Measurements from ENCODE around the gene MGLL. TPM values are rescaled to one million over a fixed set of nuclear protein-coding genes. Genes with fewer than 3 reads are reported as not detected.
"Not testable (repeated sequence)": the region's sequence is repeated elsewhere in the genome, so short reads cannot be mapped to it uniquely, and the experiment has no call there.

MGLL gene
- total RNA-seq, 1 donor from 2014 or later: 27.3 TPM

GRCh38 chr3:127684871-127685707, 137.2 kb downstream of the MGLL start:
- FAIRE-seq (no peak), DNase-seq (ENCODE audit: low read depth) (no peak)
- Histone ChIP-seq H3K9ac (ENCODE audit: low read length) (no peak overlapping the region), H3K4me3 (ENCODE audit: insufficient read depth, low read depth, low read length) (no peak overlapping the region), H3K27me3 (ENCODE audit: insufficient read depth, low read length) (no peaks in the 10 kb centered on the region), H2AFZ (ENCODE audit: low read depth, low read length) (no peak overlapping the region), H3K36me3 (ENCODE audit: insufficient read depth, low read length) (no peaks in the 10 kb centered on the region), H3K79me2 (ENCODE audit: insufficient read depth, low read length) (no peaks in the 10 kb centered on the region), H3K4me2 (ENCODE audit: low read length) (no peak overlapping the region), H3K27ac (ENCODE audit: low read depth, low read length) (no peak overlapping the region), H3K9me3 (ENCODE audit: insufficient read depth, low read depth, low read length) (no peaks in the 10 kb centered on the region), H3K4me1 (ENCODE audit: insufficient read depth, low read length) (peaks cover 21% of the 10 kb centered on the region), H4K20me1 (ENCODE audit: insufficient read depth, low read length) (no peaks in the 10 kb centered on the region)
- no peaks in the 10 kb centered on the region for H3K36me3 Mint-ChIP-seq (ENCODE audit: low read depth, unreplicated experiment)
- peaks cover 2% of the 10 kb centered on the region for H3K27me3 Mint-ChIP-seq (ENCODE audit: low read depth, unreplicated experiment)
- H3K4me3 Mint-ChIP-seq (ENCODE audit: unreplicated experiment): no peak overlapping the region
- H3K4me1 Mint-ChIP-seq (ENCODE audit: low read depth, unreplicated experiment): peaks cover 16% of the 10 kb centered on the region
- H3K27ac Mint-ChIP-seq (ENCODE audit: unreplicated experiment): peak overlapping the region; percentile 28
- no peaks in the 10 kb centered on the region for H3K9me3 Mint-ChIP-seq (ENCODE audit: unreplicated experiment)
- TF ChIP-seq EZH2 (IDR thresholded peaks at IDR 0.05; ENCODE audit: insufficient read depth, low read length) (no peak), CTCF (IDR thresholded peaks at IDR 0.05; ENCODE audit: insufficient read depth, low read depth, low read length) (no peak)

GRCh38 chr3:127682561-127682960, 139.8 kb downstream of the MGLL start:
- H3K4me2 ChIP-seq (ENCODE audit: low read length): no peak overlapping the region
- Mint-ChIP-seq H3K36me3 (ENCODE audit: low read depth, unreplicated experiment) (peaks cover 5% of the 10 kb centered on the region), H3K27ac (ENCODE audit: unreplicated experiment) (no peak overlapping the region), H3K27me3 (ENCODE audit: low read depth, unreplicated experiment) (peaks cover 2% of the 10 kb centered on the region), H3K4me3 (ENCODE audit: unreplicated experiment) (no peak overlapping the region), H3K4me1 (ENCODE audit: low read depth, unreplicated experiment) (no peaks in the 10 kb centered on the region), H3K9me3 (ENCODE audit: unreplicated experiment) (no peaks in the 10 kb centered on the region)
- no peaks in the 10 kb centered on the region for H3K27me3 ChIP-seq (ENCODE audit: insufficient read depth, low read length)
- DNase-seq (ENCODE audit: low read depth): no peak
- no peaks in the 10 kb centered on the region for H3K4me1 ChIP-seq (ENCODE audit: insufficient read depth, low read length)
- no peaks in the 10 kb centered on the region for H3K36me3 ChIP-seq (ENCODE audit: insufficient read depth, low read length)
- no peak overlapping the region for H3K9ac ChIP-seq (ENCODE audit: low read length)
- H3K9me3 ChIP-seq (ENCODE audit: insufficient read depth, low read depth, low read length): no peaks in the 10 kb centered on the region
- H3K79me2 ChIP-seq (ENCODE audit: insufficient read depth, low read length): no peaks in the 10 kb centered on the region
- no peak overlapping the region for H2AFZ ChIP-seq (ENCODE audit: low read depth, low read length)
- TF ChIP-seq EZH2 (IDR thresholded peaks at IDR 0.05; ENCODE audit: insufficient read depth, low read length): no peak
- TF ChIP-seq CTCF (IDR thresholded peaks at IDR 0.05; ENCODE audit: insufficient read depth, low read depth, low read length): no peak
- no peak overlapping the region for H3K4me3 ChIP-seq (ENCODE audit: insufficient read depth, low read depth, low read length)
- no peaks in the 10 kb centered on the region for H4K20me1 ChIP-seq (ENCODE audit: insufficient read depth, low read length)
- H3K27ac ChIP-seq (ENCODE audit: low read depth, low read length): no peak overlapping the region
- no peak for FAIRE-seq

GRCh38 chr3:127682175-127682554, 140.2 kb downstream of the MGLL start:
- H3K79me2 ChIP-seq (ENCODE audit: insufficient read depth, low read length); H3K36me3 Mint-ChIP-seq (ENCODE audit: low read depth, unreplicated experiment); H3K4me1 ChIP-seq (ENCODE audit: insufficient read depth, low read length); H3K4me1 Mint-ChIP-seq (ENCODE audit: low read depth, unreplicated experiment); H4K20me1 ChIP-seq (ENCODE audit: insufficient read depth, low read length); H3K27me3 ChIP-seq (ENCODE audit: insufficient read depth, low read length); H3K9me3 ChIP-seq (ENCODE audit: insufficient read depth, low read depth, low read length); H3K4me2 ChIP-seq (ENCODE audit: low read length); H3K4me3 ChIP-seq (ENCODE audit: insufficient read depth, low read depth, low read length); H3K9me3 Mint-ChIP-seq (ENCODE audit: unreplicated experiment); DNase-seq (ENCODE audit: low read depth); FAIRE-seq; H2AFZ ChIP-seq (ENCODE audit: low read depth, low read length); H3K27ac Mint-ChIP-seq (ENCODE audit: unreplicated experiment); H3K27ac ChIP-seq (ENCODE audit: low read depth, low read length); H3K9ac ChIP-seq (ENCODE audit: low read length); H3K4me3 Mint-ChIP-seq (ENCODE audit: unreplicated experiment); H3K36me3 ChIP-seq (ENCODE audit: insufficient read depth, low read length); H3K27me3 Mint-ChIP-seq (ENCODE audit: low read depth, unreplicated experiment): not testable (repeated sequence)
